H1 (cell line): ENCODE results near the gene CEP192. TPM values are rescaled to one million over a fixed set of nuclear protein-coding genes. Genes with fewer than 3 reads are reported as not detected.

ENCODE experiments used
- CTCF ChIA-PET: fragments of 300-600 bp; sonication (Branson Sonifier 250); formaldehyde crosslinking; loops from one replicate; lab custom pipeline; 2021; ENCODE audit not compliant: partially characterized antibody; lab: Charles Lee
- POLR2A ChIA-PET: fragments of 300-600 bp; sonication (Branson Sonifier 250); formaldehyde crosslinking; loops from one replicate; lab custom pipeline; 2021; ENCODE audit warnings: inconsistent platforms; ENCODE audit not compliant: partially characterized antibody; lab: Charles Lee
- DNase-seq, 2 experiments: peaks; one replicate each; pipeline versions ENCODE4 v3.0.0 to v3.0.0-alpha.2; 2010 to 2022; ENCODE audit warnings: low spot score in 2 of 2, low read depth in 1 of 2, mixed read lengths in 1 of 2
- FAIRE-seq: peaks from 2 replicates; lab custom pipeline; 2011; peaks lifted over from hg19 to GRCh38; lab: Jason Lieb, UNC
- H2AFZ ChIP-seq: 2 replicates; pipeline ENCODE4 v1.8.1; 2012; ENCODE audit warnings: low read length, inconsistent platforms
- H2AK5ac ChIP-seq: 2 replicates; pipeline ENCODE4 v1.6.1; 2013; ENCODE audit warnings: low read depth, low read length
- H2BK120ac ChIP-seq: replicated peaks from 2 replicates; pipeline ENCODE3; 2013; ENCODE audit warnings: low read depth, low read length, inconsistent platforms
- H2BK12ac ChIP-seq: 2 replicates; pipeline ENCODE4 v1.6.1; 2013; ENCODE audit warnings: low read depth, low read length
- H2BK15ac ChIP-seq: 2 replicates; pipeline ENCODE4 v1.6.1; 2013; ENCODE audit warnings: low read length
- H2BK20ac ChIP-seq: 2 replicates; pipeline ENCODE4 v1.6.1; 2013; ENCODE audit warnings: low read length
- H2BK5ac ChIP-seq: 2 replicates; pipeline ENCODE4 v1.6.1; 2013; ENCODE audit warnings: low read depth, low read length
- H3K14ac ChIP-seq: 2 replicates; pipeline ENCODE4 v1.6.1; 2013; ENCODE audit warnings: inconsistent platforms; ENCODE audit not compliant: insufficient read length
- H3K18ac ChIP-seq: 2 replicates; pipeline ENCODE4 v1.6.1; 2013; ENCODE audit warnings: low read length; ENCODE audit errors: extremely low read depth
- H3K23ac ChIP-seq: 2 replicates; pipeline ENCODE4 v1.6.1; 2013; ENCODE audit warnings: inconsistent platforms; ENCODE audit not compliant: insufficient read length
- H3K23me2 ChIP-seq: 2 replicates; pipeline ENCODE4 v1.6.1; 2013; ENCODE audit warnings: low read depth, low read length
- H3K27ac ChIP-seq: 2 replicates; pipeline ENCODE4 v1.6.1; 2011; ENCODE audit warnings: low read depth, low read length, inconsistent platforms
- H3K27me3 ChIP-seq, 4 experiments: replicated peaks in 1 of 4; 1 replicate in 1 of 4; 2 replicates in 3 of 4; pipeline versions ENCODE4 v1.6.1 to v1.8.1; 2011 to 2013; ENCODE audit warnings: low read length in 3 of 4, mild to moderate bottlenecking in 3 of 4, inconsistent platforms in 2 of 4, mixed read lengths in 2 of 4, moderate library complexity in 1 of 4; ENCODE audit not compliant: control insufficient read depth in 3 of 4, insufficient read depth in 3 of 4; ENCODE audit errors: extremely low read depth in 1 of 4
- H3K36me3 ChIP-seq, 4 experiments: 2 replicates each; pipeline versions ENCODE4 v1.6.1 to v1.8.1; 2011 to 2013; ENCODE audit warnings: mild to moderate bottlenecking in 4 of 4, low read length in 3 of 4, moderate library complexity in 2 of 4, control low read depth in 1 of 4, inconsistent platforms in 1 of 4; ENCODE audit not compliant: insufficient read depth in 4 of 4, control insufficient read depth in 2 of 4
- H3K4ac ChIP-seq: replicated peaks from 2 replicates; pipeline ENCODE3; 2013; ENCODE audit warnings: low read length, low read depth, mixed read lengths, inconsistent platforms; ENCODE audit not compliant: insufficient read length
- H3K4me1 ChIP-seq, 4 experiments: replicated peaks in 1 of 4; 1 replicate in 1 of 4; 2 replicates in 3 of 4; pipeline versions ENCODE4 v1.6.1 to v1.8.1; 2011 to 2013; ENCODE audit warnings: low read length in 3 of 4, inconsistent platforms in 2 of 4, mixed read lengths in 1 of 4; ENCODE audit not compliant: insufficient read depth in 4 of 4, control insufficient read depth in 3 of 4
- H3K4me2 ChIP-seq, 2 experiments: 2 replicates each; pipeline versions ENCODE4 v1.6.1 to v1.8.1; 2011 to 2013; ENCODE audit warnings: low read depth in 2 of 2, low read length in 2 of 2, control low read depth in 1 of 2, inconsistent platforms in 1 of 2, mild to moderate bottlenecking in 1 of 2; ENCODE audit not compliant: insufficient read depth in 1 of 2
- H3K4me3 ChIP-seq, 4 experiments: fragments of 200-600, 300-600 bp in 1 of 4; sonication (generic), shearing (Covaris generic), sonication (Bioruptor Twin) in 1 of 4; 2 replicates each; pipeline versions ENCODE4 v1.5.1 to v1.8.1; 2011 to 2016; ENCODE audit warnings: low read length in 4 of 4, low read depth in 3 of 4, control low read depth in 2 of 4, inconsistent platforms in 2 of 4, mild to moderate bottlenecking in 2 of 4, mixed read lengths in 1 of 4, moderate library complexity in 1 of 4; ENCODE audit not compliant: insufficient read depth in 2 of 4; ENCODE audit errors: extremely low read depth in 1 of 4
- H3K56ac ChIP-seq: replicated peaks from 2 replicates; pipeline ENCODE3; 2013; ENCODE audit warnings: low read depth, mild to moderate bottlenecking, mixed read lengths, low read length, inconsistent platforms; ENCODE audit not compliant: insufficient read length
- H3K79me1 ChIP-seq: 2 replicates; pipeline ENCODE4 v1.6.1; 2013; ENCODE audit warnings: low read depth, low read length, control low read depth
- H3K79me2 ChIP-seq, 2 experiments: 2 replicates each; pipeline versions ENCODE4 v1.6.1 to v1.8.1; 2012 to 2013; ENCODE audit warnings: low read length in 2 of 2, mild to moderate bottlenecking in 2 of 2, inconsistent platforms in 1 of 2; ENCODE audit not compliant: insufficient read depth in 2 of 2, control insufficient read depth in 1 of 2
- H3K9ac ChIP-seq, 4 experiments: replicated peaks in 1 of 4; 1 replicate in 1 of 4; 2 replicates in 3 of 4; pipeline versions ENCODE4 v1.6.1 to v1.8.1; 2011 to 2013; ENCODE audit warnings: low read depth in 3 of 4, low read length in 3 of 4, control low read depth in 2 of 4, mild to moderate bottlenecking in 2 of 4, moderate library complexity in 2 of 4, inconsistent platforms in 1 of 4; ENCODE audit errors: extremely low read depth in 1 of 4
- H3K9me3 ChIP-seq, 2 experiments: 2 replicates each; pipeline versions ENCODE4 v1.6.1 to v1.8.1; 2012 to 2013; ENCODE audit warnings: mild to moderate bottlenecking in 2 of 2, moderate library complexity in 2 of 2, control low read depth in 1 of 2, inconsistent platforms in 1 of 2, low read depth in 1 of 2, low read length in 1 of 2, mixed read lengths in 1 of 2; ENCODE audit not compliant: insufficient read depth in 2 of 2
- H4K20me1 ChIP-seq, 2 experiments: replicated peaks in 1 of 2; 2 replicates each; pipeline versions ENCODE3 to v1.8.1; 2011 to 2013; ENCODE audit warnings: inconsistent platforms in 2 of 2, low read length in 2 of 2, mild to moderate bottlenecking in 1 of 2; ENCODE audit not compliant: insufficient read depth in 2 of 2, control insufficient read depth in 1 of 2
- H4K5ac ChIP-seq: 2 replicates; pipeline ENCODE4 v1.6.1; 2013; ENCODE audit warnings: low read length, low read depth, mixed read lengths, inconsistent platforms; ENCODE audit not compliant: insufficient read length
- H4K8ac ChIP-seq: 2 replicates; pipeline ENCODE4 v1.8.0; 2013; ENCODE audit warnings: mild to moderate bottlenecking, moderate library complexity, low read length, inconsistent platforms; ENCODE audit not compliant: insufficient read depth; ENCODE audit errors: extremely low read depth
- H4K91ac ChIP-seq: replicated peaks from 2 replicates; pipeline ENCODE3; 2013; ENCODE audit warnings: low read length, mixed read lengths, inconsistent platforms; ENCODE audit not compliant: insufficient read length
- CHD2 ChIP-seq: IDR thresholded peaks from 2 replicates; pipeline ENCODE4 v1.6.1; 2012; ENCODE audit warnings: low read length, improper control_type of control experiment
- FOSL1 ChIP-seq: IDR thresholded peaks from 2 replicates; pipeline ENCODE4 v1.6.1; 2011; ENCODE audit warnings: mild to moderate bottlenecking, low read depth, low read length, moderate library complexity; ENCODE audit not compliant: insufficient read depth
- TAF7 ChIP-seq: optimal IDR thresholded peaks from 2 replicates; pipeline ENCODE3; 2011; ENCODE audit warnings: low read depth, mild to moderate bottlenecking, inconsistent platforms, low read length, moderate library complexity, borderline replicate concordance
- WGBS, 2 experiments: shearing (Covaris generic) in 1 of 2; methylation state at CpG; one replicate each; pipeline versions ENCODE4 v1.1.6 to v1.1.7; 2013 to 2015; ENCODE audit warnings: low lambda C conversion rate in 2 of 2, mixed read lengths in 2 of 2, inconsistent platforms in 1 of 2, low coverage in 1 of 2, missing lambda C conversion rate in 1 of 2; ENCODE audit not compliant: insufficient replicate concordance in 2 of 2, insufficient coverage in 1 of 2, insufficient read length in 1 of 2; ENCODE audit errors: extremely low coverage in 1 of 2, missing lambda C conversion rate in 1 of 2; 5-methylcytosine and 5-hydroxymethylcytosine counted together
- polyA plus RNA-seq, 7 experiments: library from polyadenylated mRNA; depleted of rRNA in 3 of 7; stranded (reverse) in 5 of 7; unstranded in 2 of 7; fragments of >200 nt in 5 of 7; fragments of 200-250 nt in 2 of 7; gene quantifications; 1 replicate in 5 of 7; 2 replicates in 1 of 7; 4 replicates in 1 of 7; pipeline versions ENCODE4 v1.2.1 to v1.2.3, GENCODE V29; 2011 to 2013; ENCODE audit warnings: missing spikeins in 2 of 7, mixed read lengths in 2 of 7
- total RNA-seq: library from RNA; stranded (reverse); fragmentation: NEBNext Ultra II Directional; extraction: Animal tissue kit (Norgen Biotek cat#: 25700); gene quantifications from 2 replicates; pipeline ENCODE4 v1.2.1, GENCODE V29; 2021

The CEP192 gene
- total and polyA plus RNA-seq, 2 of the 8 experiments (the other 6 are each of a cell fraction or from before 2014, with no cell fraction given), result 13.4 to 23.1 TPM

DNA sequence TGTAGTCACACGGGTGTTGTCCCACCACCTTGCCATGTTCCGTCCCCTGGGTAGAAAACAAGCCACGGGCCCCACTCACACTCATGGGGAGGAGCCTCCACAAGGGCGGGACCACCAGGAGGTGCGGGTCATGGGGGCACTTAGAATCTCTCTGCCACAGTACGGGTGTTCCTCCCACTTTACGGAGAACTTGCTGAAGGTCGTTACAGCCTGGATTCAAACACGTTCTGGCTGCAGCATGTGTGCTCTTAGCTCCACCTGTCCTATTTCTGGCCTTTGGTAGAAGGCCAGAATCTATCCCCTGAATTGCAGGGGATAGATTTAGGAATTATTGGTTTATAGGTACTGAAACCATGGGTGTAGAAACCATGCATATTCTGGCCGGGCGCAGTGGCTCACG, 14.9 kb upstream of the CEP192 start:
- Histone ChIP-seq H3K27me3 (no peaks in the 10 kb centered on the region), H3K79me1 (peaks cover 5% of the 10 kb centered on the region; the same call in 1 of the 2 replicates), H2BK12ac (no peak overlapping the region), H2AFZ (no peak overlapping the region), H2BK15ac (no peak overlapping the region), H3K9ac (no peak overlapping the region), H3K27ac (no peak overlapping the region), H3K4ac (no peak overlapping the region), H3K18ac (no peak overlapping the region), H3K23me2 (no peaks in the 10 kb centered on the region; the same call in 1 of the 2 replicates), H2AK5ac (no peak overlapping the region), H3K36me3 (peaks cover 18 to 49% (median 37%) of the 10 kb centered on the region in 4 experiments), H2BK20ac (no peak overlapping the region), H4K91ac (no peak overlapping the region), H3K4me3 (no peak overlapping the region), H4K5ac (no peak overlapping the region), H4K8ac (no peak overlapping the region; the same call in 1 of the 2 replicates), H3K4me1 (no peaks in the 10 kb centered on the region), H3K9me3 (peaks cover 0 to 4% of the 10 kb centered on the region in 2 experiments; a peak in 1 of 4 replicates), H4K20me1 (peaks cover 2 to 7% of the 10 kb centered on the region in 2 experiments), H3K4me2 (no peak overlapping the region), H3K56ac (no peak overlapping the region), H2BK120ac (no peak overlapping the region), H3K79me2 (peaks cover 0 to 6% of the 10 kb centered on the region in 2 experiments; a peak in 1 of 4 replicates), H2BK5ac (no peak overlapping the region; the same call in 1 of the 2 replicates), H3K23ac (no peak overlapping the region), H3K14ac (no peak overlapping the region)
- TF ChIP-seq FOSL1 (no peak), TAF7 (no peak), CHD2 (no peak)
- POLR2A ChIA-PET, result interaction anchor here (1.7 kb wide), 1 partner anchor 10 kb away, joined by 4 read pairs; no protein-coding TSS in a partner anchor
- 92% methylated on average over 11 of the region's 12 CpGs; no CpG with 5 or more reads in 1 of the 2 experiments for WGBS, 2 experiments
- no peak for FAIRE-seq
- no peak for DNase-seq
- CTCF ChIA-PET, result interaction anchor here (1.1 kb wide), 1 partner anchor 239 kb away, joined by 3 read pairs; no protein-coding TSS in a partner anchor
